ENCODE data around the gene EIPR1.

EIPR1 gene

GRCh38 chr2:3244486-3244885 is 133.1 kb downstream of the EIPR1 start:
- DNase-seq (ENCODE audit: insufficient read length) (no peak), FAIRE-seq (no peak)
- TF ChIP-seq TAF1 (IDR thresholded peaks at IDR 0.05; ENCODE audit: borderline replicate concordance, low read depth, low read length), result no peak
- TF ChIP-seq POLR2AphosphoS5 (IDR thresholded peaks at IDR 0.05; ENCODE audit: low read depth, low read length), result no peak
- TF ChIP-seq POLR2A (IDR thresholded peaks at IDR 0.05; ENCODE audit: low read depth, low read length), result no peak

GRCh38 chr2:3243804-3244203 is 133.8 kb downstream of the EIPR1 start:
- no peak for DNase-seq (ENCODE audit: insufficient read length)
- FAIRE-seq, result no peak
- TF ChIP-seq TAF1 (IDR thresholded peaks at IDR 0.05; ENCODE audit: borderline replicate concordance, low read depth, low read length) (no peak), POLR2AphosphoS5 (IDR thresholded peaks at IDR 0.05; ENCODE audit: low read depth, low read length) (no peak), POLR2A (IDR thresholded peaks at IDR 0.05; ENCODE audit: low read depth, low read length) (no peak)

GRCh38 chr2:3242747-3243369 is 134.8 kb downstream of the EIPR1 start:
- no peak for TF ChIP-seq TAF1 (IDR thresholded peaks at IDR 0.05; ENCODE audit: borderline replicate concordance, low read depth, low read length)
- no peak for TF ChIP-seq POLR2A (IDR thresholded peaks at IDR 0.05; ENCODE audit: low read depth, low read length)
- TF ChIP-seq POLR2AphosphoS5 (IDR thresholded peaks at IDR 0.05; ENCODE audit: low read depth, low read length), result no peak
- DNase-seq (ENCODE audit: insufficient read length) (no peak), FAIRE-seq (peak; percentile 61)

GRCh38 chr2:3241971-3242746 is 135.5 kb downstream of the EIPR1 start:
- no peak for TF ChIP-seq POLR2AphosphoS5 (IDR thresholded peaks at IDR 0.05; ENCODE audit: low read depth, low read length)
- no peak for TF ChIP-seq TAF1 (IDR thresholded peaks at IDR 0.05; ENCODE audit: borderline replicate concordance, low read depth, low read length)
- TF ChIP-seq POLR2A (IDR thresholded peaks at IDR 0.05; ENCODE audit: low read depth, low read length), result no peak

GRCh38 chr2:3238951-3239841 is 138.4 kb downstream of the EIPR1 start:
- peak; percentile 61 for FAIRE-seq

More at GRCh38 chr2:3241971-3242746, 135.5 kb downstream of the EIPR1 start:
- no peak for FAIRE-seq
- DNase-seq (ENCODE audit: insufficient read length), result no peak

GRCh38 chr2:3236300-3237045 is 141.1 kb downstream of the EIPR1 start:
- TF ChIP-seq POLR2AphosphoS5 (IDR thresholded peaks at IDR 0.05; ENCODE audit: low read depth, low read length) (no peak), TAF1 (IDR thresholded peaks at IDR 0.05; ENCODE audit: borderline replicate concordance, low read depth, low read length) (no peak), POLR2A (IDR thresholded peaks at IDR 0.05; ENCODE audit: low read depth, low read length) (no peak)
- no peak for DNase-seq (ENCODE audit: insufficient read length)
- no peak for FAIRE-seq

More at GRCh38 chr2:3238951-3239841, 138.4 kb downstream of the EIPR1 start:
- TF ChIP-seq POLR2A (IDR thresholded peaks at IDR 0.05; ENCODE audit: low read depth, low read length) (no peak), TAF1 (IDR thresholded peaks at IDR 0.05; ENCODE audit: borderline replicate concordance, low read depth, low read length) (no peak), POLR2AphosphoS5 (IDR thresholded peaks at IDR 0.05; ENCODE audit: low read depth, low read length) (no peak)
- DNase-seq (ENCODE audit: insufficient read length), result no peak

- DNase-seq (ENCODE audit: insufficient read length) (no peak), FAIRE-seq (no peak)
- TF ChIP-seq POLR2AphosphoS5 (IDR thresholded peaks at IDR 0.05; ENCODE audit: low read depth, low read length), result no peak
- no peak for TF ChIP-seq POLR2A (IDR thresholded peaks at IDR 0.05; ENCODE audit: low read depth, low read length)
- TF ChIP-seq TAF1 (IDR thresholded peaks at IDR 0.05; ENCODE audit: borderline replicate concordance, low read depth, low read length), result no peak
These were observed 143.7 kb downstream of the EIPR1 start for GRCh38 chr2:3233877-3234276.

- DNase-seq (ENCODE audit: insufficient read length), result no peak
- TF ChIP-seq POLR2AphosphoS5 (IDR thresholded peaks at IDR 0.05; ENCODE audit: low read depth, low read length) (no peak), TAF1 (IDR thresholded peaks at IDR 0.05; ENCODE audit: borderline replicate concordance, low read depth, low read length) (no peak), POLR2A (IDR thresholded peaks at IDR 0.05; ENCODE audit: low read depth, low read length) (no peak)
- FAIRE-seq, result no peak
These were observed 148.4 kb downstream of the EIPR1 start for GRCh38 chr2:3229221-3229620.

- TF ChIP-seq POLR2A (IDR thresholded peaks at IDR 0.05; ENCODE audit: low read depth, low read length) (no peak), POLR2AphosphoS5 (IDR thresholded peaks at IDR 0.05; ENCODE audit: low read depth, low read length) (no peak), TAF1 (IDR thresholded peaks at IDR 0.05; ENCODE audit: borderline replicate concordance, low read depth, low read length) (no peak)
- no peak for FAIRE-seq
- DNase-seq (ENCODE audit: insufficient read length), result no peak
These were observed 152.9 kb downstream of the EIPR1 start for GRCh38 chr2:3224681-3225080.

- TF ChIP-seq POLR2AphosphoS5 (IDR thresholded peaks at IDR 0.05; ENCODE audit: low read depth, low read length), result peak; percentile 77
- peak; percentile 56; the same call in 1 of the 2 replicates for TF ChIP-seq TAF1 (IDR thresholded peaks at IDR 0.05; ENCODE audit: borderline replicate concordance, low read depth, low read length)
- TF ChIP-seq POLR2A (IDR thresholded peaks at IDR 0.05; ENCODE audit: low read depth, low read length), result peak; percentile 83
- DNase-seq (ENCODE audit: insufficient read length), result peak; percentile 48
- peak; percentile 98 for FAIRE-seq
These were observed 154.3 kb downstream of the EIPR1 start for GRCh38 chr2:3223080-3223923.
